Renal cortex interstitium (tissue), 15 donors: ENCODE measurements around the gene ZNF425. TPM values are rescaled to one million over a fixed set of nuclear protein-coding genes. Genes with fewer than 3 reads are reported as not detected.

Experiments
- DNase-seq, 11 donors: peaks; one replicate each; pipeline ENCODE4 v3.0.0-alpha.2; 2013; ENCODE audit warnings: low read depth in 9 of 11, low spot score in 4 of 11; ENCODE audit errors: extremely low read depth in 1 of 11
- long read RNA-seq, 16 experiments: transcript quantifications; one replicate each; lab custom pipeline, GENCODE V29; 2026
- polyA plus RNA-seq, 3 donors: library from polyadenylated mRNA; unstranded; fragments of 120-200 nt; gene quantifications; one replicate each; pipeline ENCODE4 v1.2.1, GENCODE V29; 2013; ENCODE audit not compliant: insufficient read length in 3 of 3

ZNF425 gene
- 1 to 10 TPM; 6.3 to 7.2 (median 6.5) TPM for polyA plus RNA-seq
- long read RNA-seq, donor 1, partial matches to known transcripts: 0 of 2 reads
- long read RNA-seq, donor 1, other reads (novel, unspliced or antisense): 0 of 2 reads
- long read RNA-seq, donor 2, partial matches to known transcripts: 0 of 2 reads
- long read RNA-seq, donor 2, other reads (novel, unspliced or antisense): 0 of 2 reads
- long read RNA-seq, donor 3, partial matches to known transcripts: 0 of 1 reads
- long read RNA-seq, donor 3, other reads (novel, unspliced or antisense): 0 of 1 reads
- long read RNA-seq, donor 4, partial matches to known transcripts: 0 of 1 reads
- long read RNA-seq, donor 4, other reads (novel, unspliced or antisense): 0 of 1 reads
- long read RNA-seq, donor 5: 0 reads
- long read RNA-seq, donor 6, partial matches to known transcripts: 0 of 2 reads
- long read RNA-seq, donor 6, other reads (novel, unspliced or antisense): 0 of 2 reads
- long read RNA-seq, donor 7, partial matches to known transcripts: 0 of 3 reads
- long read RNA-seq, donor 7, other reads (novel, unspliced or antisense): 0 of 3 reads
- long read RNA-seq, donor 8: 0 reads
- long read RNA-seq, donor 9, partial matches to known transcripts: 0 of 3 reads
- long read RNA-seq, donor 9, other reads (novel, unspliced or antisense): 0 of 3 reads
- long read RNA-seq, donor 10, partial matches to known transcripts: 0 of 1 reads
- long read RNA-seq, donor 10, other reads (novel, unspliced or antisense): 0 of 1 reads
- long read RNA-seq, donor 11, partial matches to known transcripts: 0 of 1 reads
- long read RNA-seq, donor 11, other reads (novel, unspliced or antisense): 0 of 1 reads
- long read RNA-seq, donor 12: 0 reads
- long read RNA-seq, donor 13: 0 reads
- long read RNA-seq, donor 14, partial matches to known transcripts: 0 of 1 reads
- long read RNA-seq, donor 14, other reads (novel, unspliced or antisense): 0 of 1 reads
- long read RNA-seq, donor 15, partial matches to known transcripts: 0 of 1 reads
- long read RNA-seq, donor 15, other reads (novel, unspliced or antisense): 0 of 1 reads
- long read RNA-seq, donor 16, partial matches to known transcripts: 7 of 27 reads
- long read RNA-seq, donor 16, other reads (novel, unspliced or antisense): 17 of 27 reads

GRCh38 chr7:149125863-149126661 is at the start of gene ZNF425:
ZNF425 (minus strand) TSS chr7:149126324; CDS start chr7:149126213, 111 bp downstream.
- DNase-seq: peak; percentile 83 to 95 (median 93)

GRCh38 chr7:149175150-149175549 is 49.0 kb upstream of the ZNF425 start:
- DNase-seq: no peak

- no peak for DNase-seq
These were observed 46.4 kb upstream of the ZNF425 start for GRCh38 chr7:149172534-149172920.

GRCh38 chr7:149171892-149172533 is 45.9 kb upstream of the ZNF425 start:
- DNase-seq: no peak

- DNase-seq: no peak
These were observed 40.7 kb upstream of the ZNF425 start for GRCh38 chr7:149166630-149167352.

GRCh38 chr7:149166142-149166541 is 40.0 kb upstream of the ZNF425 start:
- DNase-seq: no peak

GRCh38 chr7:149161241-149161848 is 35.2 kb upstream of the ZNF425 start:
- DNase-seq: no peak

GRCh38 chr7:149156898-149157297 is 30.8 kb upstream of the ZNF425 start:
- no peak for DNase-seq

- DNase-seq: no peak
These were observed 27.9 kb upstream of the ZNF425 start for GRCh38 chr7:149154056-149154455.

- no peak for DNase-seq
These were observed 27.2 kb upstream of the ZNF425 start for GRCh38 chr7:149153346-149153745.

- no peak for DNase-seq
These were observed 24.9 kb upstream of the ZNF425 start for GRCh38 chr7:149150981-149151380.

- DNase-seq: peak in 2 of 11 donors; percentile 35 to 36
These were observed 21.9 kb upstream of the ZNF425 start for GRCh38 chr7:149147752-149148653.

- peak in 8 of 11 donors; percentile 57 to 82 (median 74) for DNase-seq
These were observed 21.1 kb upstream of the ZNF425 start, which contains the start of gene ZNF398 for GRCh38 chr7:149147072-149147751. ZNF398 (plus strand) TSS chr7:149147453; CDS start chr7:149147743, 290 bp downstream.

- peak in 3 of 11 donors; percentile 11 to 59 (median 36) for DNase-seq
These were observed 19.1 kb upstream of the ZNF425 start for GRCh38 chr7:149145031-149145845.
